ENCODE results near the gene POLD2.

POLD2 gene

GRCh38 chr7:44101303-44101965 is 21.9 kb downstream of the POLD2 start:
- DNase-seq (ENCODE audit: low read depth): no peak

- DNase-seq (ENCODE audit: low read depth): peak; percentile 56
Observed at GRCh38 chr7:44100458-44101302, 22.7 kb downstream of the POLD2 start.

- no peak for DNase-seq (ENCODE audit: low read depth)
Observed at GRCh38 chr7:44099669-44100068, 23.7 kb downstream of the POLD2 start.

GRCh38 chr7:44098092-44099068 is 25.0 kb downstream of the POLD2 start:
- DNase-seq (ENCODE audit: low read depth): no peak

- no peak for DNase-seq (ENCODE audit: low read depth)
Observed at GRCh38 chr7:44097064-44097932, 26.1 kb downstream of the POLD2 start.

GRCh38 chr7:44096326-44096881 is 26.9 kb downstream of the POLD2 start:
- no peak for DNase-seq (ENCODE audit: low read depth)

- DNase-seq (ENCODE audit: low read depth): no peak
Observed at GRCh38 chr7:44095781-44096180, 27.6 kb downstream of the POLD2 start.

- no peak for DNase-seq (ENCODE audit: low read depth)
Observed at GRCh38 chr7:44094883-44095592, 28.3 kb downstream of the POLD2 start.

- no peak for DNase-seq (ENCODE audit: low read depth)
Observed at GRCh38 chr7:44094365-44094764, 29.0 kb downstream of the POLD2 start.

GRCh38 chr7:44093102-44093641 is 30.2 kb downstream of the POLD2 start:
- DNase-seq (ENCODE audit: low read depth): no peak

GRCh38 chr7:44087911-44088838 is 35.2 kb downstream of the POLD2 start:
- DNase-seq (ENCODE audit: low read depth): peak; percentile 94

GRCh38 chr7:44086627-44087026 is 36.7 kb downstream of the POLD2 start:
- no peak for DNase-seq (ENCODE audit: low read depth)

GRCh38 chr7:44085546-44085945 is 37.8 kb downstream of the POLD2 start:
- no peak for DNase-seq (ENCODE audit: low read depth)

- DNase-seq (ENCODE audit: low read depth): no peak
Observed at GRCh38 chr7:44084701-44085100, 38.6 kb downstream of the POLD2 start.

GRCh38 chr7:44083796-44084195 is 39.6 kb downstream of the POLD2 start:
- DNase-seq (ENCODE audit: low read depth): no peak

GRCh38 chr7:44082541-44083207 is 40.7 kb downstream of the POLD2 start:
- peak; percentile 93 for DNase-seq (ENCODE audit: low read depth)

- no peak for DNase-seq (ENCODE audit: low read depth)
Observed at GRCh38 chr7:44081266-44081748, 42.0 kb downstream of the POLD2 start.

- DNase-seq (ENCODE audit: low read depth): no peak
Observed at GRCh38 chr7:44080686-44081265, 42.6 kb downstream of the POLD2 start.
